22Rv1 (cell line): Measurements from ENCODE around the gene IRS1.

Experiments used
- CTCF ChIP-seq: fragments of 450-650 bp; IDR thresholded peaks from 2 replicates; pipeline ENCODE4 v1.5.1; 2017; ENCODE audit warnings: mild to moderate bottlenecking
- ZFX ChIP-seq: fragments of 450-650 bp; IDR thresholded peaks from 2 replicates; pipeline ENCODE4 v1.6.1; 2017; ENCODE audit warnings: antibody characterized with exemption, borderline replicate concordance

- TF ChIP-seq CTCF (no peak), ZFX (no peak)
These were observed 57.3 kb downstream of the IRS1 start for GRCh38 chr2:226742347-226742746.
